ENCODE data around the gene UMODL1. TPM values are rescaled to one million over a fixed set of nuclear protein-coding genes. Genes with fewer than 3 reads are reported as not detected.

The UMODL1 gene
- total and polyA plus RNA-seq, 2 experiments from 2014 or later: not detected

DNA sequence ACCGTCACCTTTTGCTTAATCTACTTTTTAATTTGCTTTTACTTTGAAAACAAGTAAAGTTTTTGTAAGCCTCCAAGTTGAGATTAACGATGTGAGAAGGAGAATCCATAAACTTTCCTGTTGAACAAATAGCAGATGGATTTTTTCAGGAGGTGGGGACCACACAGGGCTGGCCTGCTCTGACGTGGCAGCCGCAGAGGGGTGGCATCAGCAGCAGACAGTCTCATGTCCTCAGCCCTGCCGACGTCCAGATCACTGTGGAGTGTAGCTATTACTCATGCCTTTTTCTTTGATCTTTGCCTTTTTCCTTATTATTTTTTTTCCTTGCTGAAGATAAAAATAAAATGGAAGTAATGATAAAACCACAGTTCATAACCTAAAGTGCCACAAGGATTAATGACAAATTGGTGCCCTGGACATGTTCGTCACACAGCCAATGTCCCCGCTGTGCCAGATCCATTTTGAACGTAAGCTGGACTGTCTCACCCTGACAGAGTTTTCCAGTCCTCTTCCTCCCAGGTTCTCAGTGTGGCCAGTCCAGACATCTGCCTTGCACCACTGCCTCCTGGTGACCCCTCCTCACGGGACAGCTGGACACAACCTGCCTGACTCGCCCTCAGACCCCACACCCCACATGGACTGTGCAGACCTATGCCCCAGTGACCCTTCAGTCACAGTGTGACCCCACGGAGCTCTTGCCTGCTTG, 45.6 kb upstream of the UMODL1 start:
- Histone ChIP-seq H3K4me3 (no peak overlapping the region), H3K4me1 (ENCODE audit: low read depth) (no peaks in the 10 kb centered on the region), H3K27ac (no peak overlapping the region), H3K27me3 (no peaks in the 10 kb centered on the region), H3K9me3 (ENCODE audit: low read depth) (no peaks in the 10 kb centered on the region), H3K36me3 (no peaks in the 10 kb centered on the region)
- peak in 1 of 2 donors; percentile 49 for DNase-seq (ENCODE audit: low read depth in 1 of 2, low spot score in 1 of 2)
- no peak for TF ChIP-seq CTCF (IDR thresholded peaks at IDR 0.05; ENCODE audit: low read depth, low read length)

GRCh38 chr21:42026082-42026435, 45.1 kb upstream of the UMODL1 start:
- no peak overlapping the region for H3K27ac ChIP-seq
- H3K4me1 ChIP-seq (ENCODE audit: low read depth): no peaks in the 10 kb centered on the region
- H3K36me3 ChIP-seq: no peaks in the 10 kb centered on the region
- no peak overlapping the region for H3K4me3 ChIP-seq
- no peak for TF ChIP-seq CTCF (IDR thresholded peaks at IDR 0.05; ENCODE audit: low read depth, low read length)
- no peak for DNase-seq (ENCODE audit: low read depth in 1 of 2, low spot score in 1 of 2)
- no peaks in the 10 kb centered on the region for H3K9me3 ChIP-seq (ENCODE audit: low read depth)
- no peaks in the 10 kb centered on the region for H3K27me3 ChIP-seq

DNA sequence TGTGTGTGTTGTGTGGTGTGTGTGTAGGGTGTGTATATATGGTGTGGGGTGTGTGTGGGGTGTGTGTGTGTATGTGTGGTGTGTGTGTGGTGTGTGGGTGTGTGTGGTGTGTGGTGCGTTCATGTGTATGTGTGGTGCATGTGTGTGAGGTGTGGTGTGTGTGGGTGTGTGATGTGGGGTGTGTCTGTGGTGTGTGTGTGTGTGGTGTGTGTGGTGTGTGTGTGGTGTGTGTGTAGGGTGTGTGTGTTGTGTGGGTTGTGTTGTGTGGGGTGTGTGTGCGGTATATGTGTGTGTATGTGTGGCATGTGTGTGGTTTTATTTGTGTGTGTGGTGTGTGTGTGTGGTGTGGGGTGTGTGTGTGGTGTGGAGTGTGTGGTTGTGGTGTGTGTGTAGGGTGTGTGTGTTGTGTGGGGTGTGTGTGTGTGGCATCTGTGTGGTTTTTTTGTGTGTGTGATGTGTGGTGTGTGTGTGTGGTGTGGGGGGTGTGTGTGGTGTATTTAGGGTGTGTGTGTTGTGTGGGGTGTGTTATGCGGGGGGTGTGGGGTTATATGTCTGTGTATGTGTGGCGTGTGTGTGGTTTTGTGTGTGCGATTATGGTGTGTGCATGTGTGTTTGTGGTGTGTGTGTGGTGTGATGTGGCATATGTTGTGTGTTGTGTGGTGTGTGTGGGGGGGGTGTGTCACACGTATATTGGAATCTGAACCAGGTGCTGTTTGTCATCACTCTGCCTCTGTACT, 43.9 kb upstream of the UMODL1 start:
- no peak overlapping the region for H3K27ac ChIP-seq
- no peaks in the 10 kb centered on the region for H3K9me3 ChIP-seq (ENCODE audit: low read depth)
- no peak overlapping the region for H3K4me3 ChIP-seq
- DNase-seq (ENCODE audit: low read depth in 1 of 2, low spot score in 1 of 2): peak in 1 of 2 donors; percentile 12
- no peak for TF ChIP-seq CTCF (IDR thresholded peaks at IDR 0.05; ENCODE audit: low read depth, low read length)
- no peaks in the 10 kb centered on the region for H3K36me3 ChIP-seq
- H3K4me1 ChIP-seq (ENCODE audit: low read depth): no peaks in the 10 kb centered on the region
- H3K27me3 ChIP-seq: no peaks in the 10 kb centered on the region

- no peaks in the 10 kb centered on the region for H3K4me1 ChIP-seq (ENCODE audit: low read depth)
- H3K27me3 ChIP-seq: no peaks in the 10 kb centered on the region
- no peak for DNase-seq (ENCODE audit: low read depth in 1 of 2, low spot score in 1 of 2)
- no peaks in the 10 kb centered on the region for H3K36me3 ChIP-seq
- no peak overlapping the region for H3K4me3 ChIP-seq
- H3K27ac ChIP-seq: no peak overlapping the region
- H3K9me3 ChIP-seq (ENCODE audit: low read depth): no peaks in the 10 kb centered on the region
- no peak for TF ChIP-seq CTCF (IDR thresholded peaks at IDR 0.05; ENCODE audit: low read depth, low read length)
Measured at GRCh38 chr21:42027822-42028765, 43.0 kb upstream of the UMODL1 start.

DNA sequence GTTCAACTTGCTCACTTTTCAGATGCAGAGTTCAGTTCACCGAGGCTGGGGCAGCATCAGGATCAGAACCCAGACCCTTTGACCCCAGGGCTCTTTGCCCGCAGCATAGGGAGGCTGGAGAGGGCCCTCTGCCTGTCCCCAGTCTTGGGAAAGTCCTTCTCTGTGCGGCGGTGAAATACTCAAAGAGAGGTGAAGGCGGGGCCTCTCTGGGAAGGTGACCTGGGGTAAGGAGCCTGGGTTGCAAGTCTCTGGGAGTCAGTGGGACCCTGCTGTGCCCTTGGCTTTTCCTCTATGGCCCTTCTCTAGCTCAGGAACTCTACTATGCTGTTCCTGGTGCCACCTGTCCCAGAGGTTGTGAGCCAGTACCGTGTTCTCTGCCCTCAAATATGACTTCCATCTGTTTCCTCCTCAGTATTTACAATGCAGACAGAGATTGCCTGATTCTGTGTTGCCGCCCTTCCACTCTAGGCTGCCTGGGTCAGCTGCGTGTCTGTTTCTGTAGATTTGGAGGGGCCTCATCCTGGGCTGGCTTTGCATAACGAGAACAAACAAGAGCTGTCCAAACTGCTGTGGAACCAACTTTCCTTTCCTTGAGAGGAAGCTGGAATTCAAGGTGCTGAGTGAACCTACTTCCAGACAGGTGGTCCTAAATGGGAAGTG, 42.2 kb upstream of the UMODL1 start:
- Histone ChIP-seq H3K27ac (no peak overlapping the region), H3K4me3 (no peak overlapping the region), H3K9me3 (ENCODE audit: low read depth) (no peaks in the 10 kb centered on the region), H3K27me3 (no peaks in the 10 kb centered on the region), H3K4me1 (ENCODE audit: low read depth) (no peaks in the 10 kb centered on the region), H3K36me3 (no peaks in the 10 kb centered on the region)
- no peak for DNase-seq (ENCODE audit: low read depth in 1 of 2, low spot score in 1 of 2)
- no peak for TF ChIP-seq CTCF (IDR thresholded peaks at IDR 0.05; ENCODE audit: low read depth, low read length)

Data from cardiac muscle cell (in vitro differentiated cells and primary cell).